Measurements from ENCODE around the gene SRI.
"Not testable (repeated sequence)": the region's sequence is repeated elsewhere in the genome, so short reads cannot be mapped to it uniquely, and the experiment has no call there.

Gene SRI

DNA sequence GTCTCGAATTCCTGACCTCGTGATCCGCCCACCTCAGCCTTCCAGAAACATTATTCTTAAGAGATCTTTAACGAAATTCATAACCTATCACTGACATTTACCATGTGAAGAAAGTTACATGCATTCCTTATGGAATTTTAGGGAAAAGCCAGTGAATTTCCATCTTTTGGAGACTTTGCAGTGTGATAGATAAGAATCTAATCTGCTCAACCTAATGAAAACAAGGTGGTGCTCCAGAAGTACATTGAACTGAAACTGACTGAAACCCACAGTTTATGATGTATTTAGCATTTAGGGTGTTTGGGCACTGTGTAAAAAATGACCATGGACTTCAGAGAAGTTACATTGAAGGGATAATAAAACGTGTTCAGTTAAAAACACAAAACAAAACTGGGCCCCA is 43.6 kb downstream of the SRI start:
- no peak for DNase-seq (ENCODE audit: low spot score)

DNA sequence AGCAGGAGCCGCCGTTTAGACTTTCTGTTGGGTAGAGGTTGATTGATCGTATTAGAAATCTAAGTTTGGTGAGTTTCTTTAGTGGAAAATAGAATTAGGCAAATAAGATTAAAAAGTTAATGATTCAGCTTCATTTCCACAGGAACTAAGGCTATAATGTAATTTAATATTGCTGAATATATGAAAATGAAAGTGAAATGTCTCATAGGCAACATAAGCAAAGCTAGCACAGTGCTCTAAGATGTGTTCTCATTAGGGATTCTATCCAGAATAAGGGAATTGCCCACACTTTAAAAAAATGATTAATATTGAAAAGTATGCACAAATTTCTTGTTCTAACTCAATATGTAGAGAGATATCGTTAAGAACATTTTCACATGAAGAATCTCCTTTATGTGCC is 47.0 kb downstream of the SRI start:
- DNase-seq (ENCODE audit: low spot score) = no peak

DNA sequence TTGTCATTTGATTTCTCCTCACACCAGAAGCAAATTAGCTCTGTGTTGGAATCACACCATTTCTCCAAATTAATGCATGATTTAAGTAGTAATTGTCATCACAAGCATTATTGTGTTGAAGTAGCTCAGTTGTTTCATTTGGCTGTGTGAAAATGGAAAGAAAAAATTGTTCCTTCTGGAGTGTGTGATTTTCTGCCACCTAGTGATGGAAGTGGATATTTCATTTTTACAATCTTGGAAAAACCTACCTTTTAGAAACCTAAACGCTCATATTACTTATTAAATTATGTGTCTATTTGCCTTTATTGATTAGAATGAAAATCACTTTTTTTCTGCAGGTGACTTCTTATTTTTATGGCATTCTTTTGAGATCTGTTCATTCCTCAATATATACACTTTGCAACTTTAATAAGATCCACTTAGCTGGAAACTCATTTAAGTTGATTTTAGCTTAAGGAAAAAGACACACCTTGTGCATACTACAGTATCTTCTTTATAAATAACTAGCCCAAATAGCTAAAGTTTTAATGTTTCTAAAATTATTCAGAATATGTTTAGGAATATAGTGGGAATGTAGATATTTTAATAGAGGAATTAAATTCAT is 50.0 kb downstream of the SRI start:
- DNase-seq (ENCODE audit: low spot score) = peak; percentile 46

DNA sequence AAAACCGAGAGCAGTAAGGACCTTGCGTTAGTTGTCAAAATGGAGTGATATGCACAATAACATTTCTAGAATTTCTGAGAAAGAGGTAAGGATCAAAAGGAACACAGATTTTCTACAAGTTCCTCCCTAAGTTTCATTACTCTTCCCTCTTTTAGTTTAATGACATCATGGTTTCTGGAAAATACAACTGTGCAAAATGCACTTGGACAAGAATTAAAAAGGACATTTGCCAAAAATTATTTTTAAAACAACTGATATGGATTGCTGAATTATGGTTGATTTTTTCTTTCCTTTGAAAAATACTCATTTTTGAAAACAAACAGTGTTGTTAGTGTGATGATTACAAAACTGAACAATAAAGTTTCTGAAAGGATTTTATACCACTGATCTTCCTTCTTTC is 52.1 kb downstream of the SRI start:
- DNase-seq (ENCODE audit: low spot score) = no peak

DNA sequence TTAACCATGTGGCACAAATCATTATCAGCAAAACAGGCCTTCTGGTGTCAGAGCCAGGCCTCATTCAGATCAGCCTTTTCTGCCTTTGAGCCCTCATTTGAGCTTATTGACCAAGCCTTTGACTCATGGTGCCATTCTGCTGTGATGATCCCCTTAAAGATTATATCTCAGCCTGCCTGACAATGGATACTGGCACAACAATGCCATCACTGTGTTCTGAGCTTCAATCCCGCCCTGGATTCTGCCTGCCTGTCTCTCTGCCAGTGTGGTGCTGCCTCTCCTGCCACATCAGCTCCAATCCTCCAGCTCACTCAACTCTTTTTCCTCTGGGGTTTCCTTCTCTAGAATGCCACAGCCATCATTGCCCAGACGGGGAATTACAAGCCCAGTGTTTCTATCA is 52.6 kb downstream of the SRI start:
- peak; percentile 67 for DNase-seq (ENCODE audit: low spot score)

DNA sequence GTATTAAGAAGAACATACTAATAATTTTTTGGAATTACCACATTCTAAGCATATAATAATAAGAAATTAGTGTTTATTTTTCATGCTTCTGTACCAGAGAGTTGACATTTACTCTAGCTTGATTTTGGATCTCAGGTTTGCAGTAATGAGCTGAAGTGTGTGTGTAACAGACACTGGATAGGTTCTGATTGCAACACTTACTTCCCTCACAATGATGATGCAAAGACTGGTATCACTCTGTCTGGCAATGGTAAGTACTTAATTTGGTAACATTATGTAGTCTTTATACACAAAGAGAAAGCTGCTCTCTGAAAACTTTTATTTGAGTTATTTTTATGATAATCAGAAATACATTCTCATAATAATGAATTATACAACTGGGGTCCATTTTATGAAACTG is 54.1 kb downstream of the SRI start:
- no peak for DNase-seq (ENCODE audit: low spot score)

DNA sequence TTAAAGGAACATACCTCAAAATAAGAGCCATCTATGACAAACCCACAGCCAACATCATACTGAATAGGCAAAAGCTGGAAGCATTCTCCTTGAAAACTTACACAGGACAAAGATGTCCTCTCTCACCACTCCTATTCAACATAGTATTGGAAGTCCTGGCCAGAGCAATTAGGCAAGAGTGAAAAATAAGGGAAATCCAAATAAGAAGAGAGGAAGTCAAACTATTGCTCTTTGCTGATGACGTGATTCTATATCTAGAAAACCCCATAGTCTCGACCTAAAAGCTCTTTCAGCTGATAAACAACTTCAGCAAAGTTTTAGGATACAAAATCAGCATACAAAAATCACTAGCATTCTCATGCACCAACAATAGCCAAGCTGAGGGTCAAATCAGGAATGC is 60.1 kb downstream of the SRI start:
- DNase-seq (ENCODE audit: low spot score) = not testable (repeated sequence)

DNA sequence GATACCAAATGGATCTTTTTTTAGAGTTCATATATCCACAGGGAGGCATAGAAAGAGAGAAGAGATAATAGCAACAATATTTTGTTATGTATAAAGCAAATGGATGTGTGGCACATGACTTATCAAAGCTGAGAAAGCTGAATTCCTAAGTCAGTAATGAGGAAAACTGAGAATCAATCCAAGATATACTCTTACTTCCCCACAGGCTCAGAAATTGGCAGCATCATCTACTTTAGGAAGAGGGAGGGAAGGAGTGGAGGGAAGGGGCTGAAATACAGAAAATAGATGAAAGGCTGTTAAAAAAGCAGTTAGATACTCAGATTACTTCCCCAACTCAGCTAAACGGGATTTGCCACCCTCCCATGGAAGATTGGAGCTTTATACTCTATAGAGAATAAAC is 63.5 kb downstream of the SRI start:
- no peak for DNase-seq (ENCODE audit: low spot score)

DNA sequence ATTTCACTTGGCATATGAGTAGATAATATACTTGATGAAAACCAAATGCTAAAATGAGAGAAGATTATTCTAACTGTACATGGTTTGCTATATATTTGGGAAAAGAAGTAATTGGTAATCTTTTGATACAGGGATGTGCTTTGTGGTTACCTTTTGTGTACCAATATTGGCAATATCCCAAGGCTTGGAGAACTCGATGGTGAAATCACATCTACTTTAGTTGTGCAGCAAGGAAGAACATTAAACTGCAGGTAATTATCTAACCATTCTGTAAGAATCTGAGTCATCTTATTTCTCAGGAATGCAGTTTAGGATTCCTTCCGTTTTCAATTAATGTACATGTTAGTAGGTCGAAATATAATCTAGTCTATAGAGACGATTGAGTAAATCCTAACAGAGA is 64.1 kb downstream of the SRI start:
- DNase-seq (ENCODE audit: low spot score) = no peak

Measured in putamen (tissue), 1 donor.